Measurements from ENCODE around the gene RPL26.

RPL26 gene

DNA sequence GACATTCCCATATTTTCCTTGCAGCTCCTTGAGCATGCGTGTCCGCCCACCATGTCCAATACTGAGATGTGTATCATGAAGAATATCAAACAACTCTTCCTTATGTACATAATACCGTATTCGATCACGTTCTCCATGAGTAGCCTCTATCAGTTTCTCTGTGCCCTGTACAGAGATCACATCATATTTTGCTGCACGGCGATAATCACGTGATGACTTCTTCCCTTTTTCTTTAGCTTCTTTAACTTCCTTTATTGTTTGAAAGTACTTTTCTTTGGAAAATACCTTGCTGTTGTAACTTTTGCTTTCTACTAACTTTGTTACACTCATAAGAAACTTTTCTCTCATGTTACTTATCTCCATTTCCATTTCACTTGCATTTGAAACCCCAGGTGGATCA, 13.0 kb downstream of the RPL26 start:
- no peaks in the 10 kb centered on the region for H3K27me3 ChIP-seq (replicated peaks; ENCODE audit: insufficient read depth, low read length)
- no peak for DNase-seq
- no peaks in the 10 kb centered on the region for H4K20me1 ChIP-seq (ENCODE audit: insufficient read depth, low read length)
- no peak overlapping the region for H3K9ac ChIP-seq (ENCODE audit: low read length)
- H3K27ac ChIP-seq (ENCODE audit: low read length): no peak overlapping the region
- no peak for TF ChIP-seq EZH2phosphoT487 (IDR thresholded peaks at IDR 0.05; ENCODE audit: low read length)
- TF ChIP-seq EZH2 (optimal IDR thresholded peaks at IDR 0.05; ENCODE audit: low read depth, low read length): no peak
- TF ChIP-seq, protein P1, sequence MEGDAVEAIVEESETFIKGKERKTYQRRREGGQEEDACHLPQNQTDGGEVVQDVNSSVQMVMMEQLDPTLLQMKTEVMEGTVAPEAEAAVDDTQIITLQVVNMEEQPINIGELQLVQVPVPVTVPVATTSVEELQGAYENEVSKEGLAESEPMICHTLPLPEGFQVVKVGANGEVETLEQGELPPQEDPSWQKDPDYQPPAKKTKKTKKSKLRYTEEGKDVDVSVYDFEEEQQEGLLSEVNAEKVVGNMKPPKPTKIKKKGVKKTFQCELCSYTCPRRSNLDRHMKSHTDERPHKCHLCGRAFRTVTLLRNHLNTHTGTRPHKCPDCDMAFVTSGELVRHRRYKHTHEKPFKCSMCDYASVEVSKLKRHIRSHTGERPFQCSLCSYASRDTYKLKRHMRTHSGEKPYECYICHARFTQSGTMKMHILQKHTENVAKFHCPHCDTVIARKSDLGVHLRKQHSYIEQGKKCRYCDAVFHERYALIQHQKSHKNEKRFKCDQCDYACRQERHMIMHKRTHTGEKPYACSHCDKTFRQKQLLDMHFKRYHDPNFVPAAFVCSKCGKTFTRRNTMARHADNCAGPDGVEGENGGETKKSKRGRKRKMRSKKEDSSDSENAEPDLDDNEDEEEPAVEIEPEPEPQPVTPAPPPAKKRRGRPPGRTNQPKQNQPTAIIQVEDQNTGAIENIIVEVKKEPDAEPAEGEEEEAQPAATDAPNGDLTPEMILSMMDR (IDR thresholded peaks at IDR 0.05; ENCODE audit: low read length): no peak
- no peaks in the 10 kb centered on the region for H3K79me2 ChIP-seq (ENCODE audit: low read length)
- no peak overlapping the region for H3K4me2 ChIP-seq (ENCODE audit: low read depth, low read length)
- peaks cover 15% of the 10 kb centered on the region for H3K4me1 ChIP-seq (ENCODE audit: low read length)
- no peak overlapping the region for H3K4me3 ChIP-seq (ENCODE audit: low read length)
- H3F3A ChIP-seq (ENCODE audit: insufficient read depth, low read length): peaks cover 14% of the 10 kb centered on the region
- H2AFZ ChIP-seq (ENCODE audit: low read length): no peak overlapping the region
- H3K36me3 ChIP-seq (replicated peaks; ENCODE audit: insufficient read depth, low read length): 0 out of 2 replicates have a peak, but pooled peaks cover 3% of the 10 kb centered on the region
- no peaks in the 10 kb centered on the region for H3K9me2 ChIP-seq (replicated peaks; ENCODE audit: insufficient read depth, low read length)
- no peaks in the 10 kb centered on the region for H3K9me3 ChIP-seq (replicated peaks; ENCODE audit: insufficient read depth, low read length)

DNA sequence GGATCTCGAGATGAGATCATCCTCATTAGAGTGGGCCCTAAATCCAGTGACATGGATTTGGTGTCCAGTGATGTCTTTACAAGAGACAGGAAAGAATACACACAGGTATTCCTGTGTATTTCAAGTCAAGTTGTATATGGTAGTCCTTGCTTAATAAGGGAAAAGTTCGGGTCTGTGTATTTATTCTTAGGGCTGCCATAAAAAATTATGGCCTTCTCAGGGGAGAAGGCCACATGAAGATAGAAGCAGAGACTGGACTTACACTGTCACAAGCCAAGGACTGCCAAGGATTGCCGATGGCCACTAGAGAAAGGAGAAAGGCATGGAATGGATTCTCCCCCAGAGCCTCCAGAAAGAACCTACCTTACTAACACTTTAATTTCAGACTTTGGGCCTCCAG, 14.8 kb downstream of the RPL26 start:
- H3K4me3 ChIP-seq (ENCODE audit: low read length): no peak overlapping the region
- TF ChIP-seq EZH2phosphoT487 (IDR thresholded peaks at IDR 0.05; ENCODE audit: low read length): no peak
- no peak for TF ChIP-seq EZH2 (optimal IDR thresholded peaks at IDR 0.05; ENCODE audit: low read depth, low read length)
- H3K9ac ChIP-seq (ENCODE audit: low read length): no peak overlapping the region
- peaks cover 14% of the 10 kb centered on the region for H3F3A ChIP-seq (ENCODE audit: insufficient read depth, low read length)
- no peak for DNase-seq
- no peak overlapping the region for H3K27ac ChIP-seq (ENCODE audit: low read length)
- H3K27me3 ChIP-seq (replicated peaks; ENCODE audit: insufficient read depth, low read length): no peaks in the 10 kb centered on the region
- H3K9me3 ChIP-seq (replicated peaks; ENCODE audit: insufficient read depth, low read length): no peaks in the 10 kb centered on the region
- 0 out of 2 replicates have a peak, but pooled peaks cover 3% of the 10 kb centered on the region for H3K36me3 ChIP-seq (replicated peaks; ENCODE audit: insufficient read depth, low read length)
- no peak overlapping the region for H3K4me2 ChIP-seq (ENCODE audit: low read depth, low read length)
- H3K9me2 ChIP-seq (replicated peaks; ENCODE audit: insufficient read depth, low read length): no peaks in the 10 kb centered on the region
- no peak overlapping the region for H2AFZ ChIP-seq (ENCODE audit: low read length)
- no peaks in the 10 kb centered on the region for H3K79me2 ChIP-seq (ENCODE audit: low read length)
- H3K4me1 ChIP-seq (ENCODE audit: low read length): peaks cover 15% of the 10 kb centered on the region
- H4K20me1 ChIP-seq (ENCODE audit: insufficient read depth, low read length): no peaks in the 10 kb centered on the region

DNA sequence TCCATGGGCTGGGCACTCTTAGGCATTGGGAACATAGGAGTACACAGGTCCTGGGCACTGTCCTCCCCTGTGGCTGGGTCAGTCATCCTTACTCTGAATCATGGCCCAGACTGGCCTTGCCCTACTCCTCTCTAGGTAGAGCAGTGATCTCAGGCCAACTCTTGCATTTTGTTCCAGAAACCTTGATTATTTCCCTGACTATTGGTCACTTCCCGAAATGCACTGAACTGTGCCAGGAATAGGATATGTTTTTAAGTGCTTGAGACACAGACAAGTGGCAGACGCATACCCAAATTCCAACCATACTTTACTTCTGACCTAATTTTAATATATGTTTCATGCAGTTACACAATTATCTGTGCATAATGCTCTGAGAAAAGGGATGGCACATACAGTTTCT, 16.8 kb downstream of the RPL26 start:
- H3F3A ChIP-seq (ENCODE audit: insufficient read depth, low read length): no peaks in the 10 kb centered on the region
- no peaks in the 10 kb centered on the region for H3K27me3 ChIP-seq (replicated peaks; ENCODE audit: insufficient read depth, low read length)
- no peaks in the 10 kb centered on the region for H4K20me1 ChIP-seq (ENCODE audit: insufficient read depth, low read length)
- no peak for DNase-seq
- H3K9ac ChIP-seq (ENCODE audit: low read length): no peak overlapping the region
- no peaks in the 10 kb centered on the region for H3K79me2 ChIP-seq (ENCODE audit: low read length)
- no peaks in the 10 kb centered on the region for H3K9me2 ChIP-seq (replicated peaks; ENCODE audit: insufficient read depth, low read length)
- no peaks in the 10 kb centered on the region for H3K4me1 ChIP-seq (ENCODE audit: low read length)
- H3K4me2 ChIP-seq (ENCODE audit: low read depth, low read length): no peak overlapping the region
- H3K9me3 ChIP-seq (replicated peaks; ENCODE audit: insufficient read depth, low read length): no peaks in the 10 kb centered on the region
- no peak overlapping the region for H3K4me3 ChIP-seq (ENCODE audit: low read length)
- no peak overlapping the region for H2AFZ ChIP-seq (ENCODE audit: low read length)
- TF ChIP-seq EZH2phosphoT487 (IDR thresholded peaks at IDR 0.05; ENCODE audit: low read length) (no peak), EZH2 (optimal IDR thresholded peaks at IDR 0.05; ENCODE audit: low read depth, low read length) (no peak)
- TF ChIP-seq, protein P1 (IDR thresholded peaks at IDR 0.05; ENCODE audit: low read length): no peak
- 0 out of 2 replicates have a peak, but pooled peaks cover 3% of the 10 kb centered on the region for H3K36me3 ChIP-seq (replicated peaks; ENCODE audit: insufficient read depth, low read length)
- H3K27ac ChIP-seq (ENCODE audit: low read length): no peak overlapping the region

DNA sequence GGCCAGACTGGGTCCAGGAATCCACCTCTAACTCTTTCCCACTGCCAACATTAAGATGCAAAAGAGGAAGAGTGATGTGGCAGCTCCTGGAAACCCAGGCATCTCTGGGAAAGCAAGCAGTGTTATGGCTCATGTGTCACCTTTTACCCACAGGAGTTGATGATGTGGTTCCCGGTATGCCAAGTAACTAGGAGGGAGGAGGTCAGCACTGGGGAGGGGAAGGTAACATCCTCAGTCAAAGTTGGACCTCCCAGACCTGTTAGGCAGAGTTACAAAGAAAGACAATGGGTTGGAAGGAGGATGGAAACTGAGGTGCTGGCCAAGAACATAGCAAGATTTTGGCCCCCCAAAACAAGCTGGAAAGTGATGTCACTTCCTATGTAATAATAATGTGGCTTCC, 17.9 kb downstream of the RPL26 start:
- H3K4me2 ChIP-seq (ENCODE audit: low read depth, low read length): no peak overlapping the region
- no peak overlapping the region for H2AFZ ChIP-seq (ENCODE audit: low read length)
- no peaks in the 10 kb centered on the region for H3K4me1 ChIP-seq (ENCODE audit: low read length)
- no peaks in the 10 kb centered on the region for H4K20me1 ChIP-seq (ENCODE audit: insufficient read depth, low read length)
- H3K36me3 ChIP-seq (replicated peaks; ENCODE audit: insufficient read depth, low read length): 0 out of 2 replicates have a peak, but pooled peaks cover 3% of the 10 kb centered on the region
- H3K4me3 ChIP-seq (ENCODE audit: low read length): no peak overlapping the region
- no peak for TF ChIP-seq EZH2 (optimal IDR thresholded peaks at IDR 0.05; ENCODE audit: low read depth, low read length)
- TF ChIP-seq, protein P1 (IDR thresholded peaks at IDR 0.05; ENCODE audit: low read length): no peak
- no peak for TF ChIP-seq EZH2phosphoT487 (IDR thresholded peaks at IDR 0.05; ENCODE audit: low read length)
- H3K9me3 ChIP-seq (replicated peaks; ENCODE audit: insufficient read depth, low read length): no peaks in the 10 kb centered on the region
- H3K27ac ChIP-seq (ENCODE audit: low read length): no peak overlapping the region
- no peaks in the 10 kb centered on the region for H3K27me3 ChIP-seq (replicated peaks; ENCODE audit: insufficient read depth, low read length)
- no peaks in the 10 kb centered on the region for H3F3A ChIP-seq (ENCODE audit: insufficient read depth, low read length)
- H3K79me2 ChIP-seq (ENCODE audit: low read length): no peaks in the 10 kb centered on the region
- DNase-seq: no peak
- H3K9ac ChIP-seq (ENCODE audit: low read length): no peak overlapping the region
- H3K9me2 ChIP-seq (replicated peaks; ENCODE audit: insufficient read depth, low read length): no peaks in the 10 kb centered on the region
